Suppressor macrophage treated with lipopolysaccharide for 4 hours (primary cell): ENCODE results near the gene SLC1A7.

Source experiments
- DNase-seq: peaks from one replicate; pipeline ENCODE4 v3.0.0-alpha.2; 2020

The SLC1A7 gene

GRCh38 chr1:53115403-53116306 is 26.8 kb downstream of the SLC1A7 start:
- no peak for DNase-seq

GRCh38 chr1:53114581-53115400 is 27.6 kb downstream of the SLC1A7 start:
- DNase-seq, result no peak

DNA sequence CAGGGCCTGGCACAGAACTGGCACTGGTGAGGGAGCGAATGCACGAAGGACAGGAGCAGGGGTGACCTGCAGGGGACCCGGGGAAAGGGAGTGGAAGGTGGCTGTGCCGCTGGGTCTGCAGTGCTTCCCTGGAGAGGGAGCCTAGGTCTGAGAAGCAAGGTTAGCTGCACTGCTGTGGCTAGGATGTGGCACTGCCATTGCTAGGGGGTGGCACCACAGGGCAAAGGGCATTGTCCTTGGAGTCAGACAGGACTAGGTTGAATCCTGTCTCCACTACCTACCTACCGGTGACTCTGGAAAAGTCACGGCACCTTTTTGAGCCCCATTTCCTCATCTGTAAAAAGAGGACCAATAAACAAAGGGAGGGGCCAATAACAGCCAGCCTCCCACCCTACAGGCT is 28.3 kb downstream of the SLC1A7 start:
- no peak for DNase-seq

GRCh38 chr1:53112861-53113260 is 29.6 kb downstream of the SLC1A7 start:
- no peak for DNase-seq

GRCh38 chr1:53112271-53112774 is 30.1 kb downstream of the SLC1A7 start:
- no peak for DNase-seq

- DNase-seq, result no peak
Measured at GRCh38 chr1:53111693-53112092, 30.7 kb downstream of the SLC1A7 start.

- peak; percentile 45 for DNase-seq
Measured at GRCh38 chr1:53111073-53111556, 31.3 kb downstream of the SLC1A7 start.

DNA sequence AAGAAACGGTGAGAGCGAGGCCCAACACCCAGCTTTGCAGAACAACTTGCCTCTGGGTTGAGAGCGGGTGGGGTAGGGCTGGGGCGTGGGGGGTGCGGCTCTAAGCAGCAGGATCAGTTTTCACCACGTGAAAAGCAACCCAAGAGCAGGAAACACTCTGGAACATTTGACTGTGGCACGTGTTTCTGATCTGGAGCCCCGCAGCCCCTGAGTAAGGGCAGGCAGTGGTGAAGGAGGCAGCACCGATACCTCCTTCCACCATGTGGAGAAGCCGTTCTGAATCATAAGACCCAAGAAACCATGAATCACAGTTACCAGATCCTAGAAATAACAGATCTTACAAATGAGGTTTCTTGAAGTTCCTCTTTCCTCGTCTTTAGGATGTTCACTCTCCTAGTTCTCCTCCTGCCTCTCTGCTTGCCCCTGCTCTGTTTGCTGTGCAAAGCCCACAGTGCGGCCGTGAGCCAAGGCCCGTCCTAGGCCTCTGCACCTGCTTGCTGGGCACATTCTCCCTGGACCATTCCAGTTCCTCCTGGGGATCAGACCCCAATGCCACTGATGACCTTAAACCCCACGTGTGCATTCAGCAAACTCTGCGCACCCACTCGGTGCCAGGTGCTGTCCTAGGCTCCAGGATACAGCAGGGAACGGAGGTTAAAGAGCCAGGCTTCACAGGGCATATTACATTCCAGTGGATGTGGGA is 31.9 kb downstream of the SLC1A7 start:
- peak; percentile 86 for DNase-seq

- peak; percentile 9 for DNase-seq
Measured at GRCh38 chr1:53108646-53109580, 33.5 kb downstream of the SLC1A7 start.

DNA sequence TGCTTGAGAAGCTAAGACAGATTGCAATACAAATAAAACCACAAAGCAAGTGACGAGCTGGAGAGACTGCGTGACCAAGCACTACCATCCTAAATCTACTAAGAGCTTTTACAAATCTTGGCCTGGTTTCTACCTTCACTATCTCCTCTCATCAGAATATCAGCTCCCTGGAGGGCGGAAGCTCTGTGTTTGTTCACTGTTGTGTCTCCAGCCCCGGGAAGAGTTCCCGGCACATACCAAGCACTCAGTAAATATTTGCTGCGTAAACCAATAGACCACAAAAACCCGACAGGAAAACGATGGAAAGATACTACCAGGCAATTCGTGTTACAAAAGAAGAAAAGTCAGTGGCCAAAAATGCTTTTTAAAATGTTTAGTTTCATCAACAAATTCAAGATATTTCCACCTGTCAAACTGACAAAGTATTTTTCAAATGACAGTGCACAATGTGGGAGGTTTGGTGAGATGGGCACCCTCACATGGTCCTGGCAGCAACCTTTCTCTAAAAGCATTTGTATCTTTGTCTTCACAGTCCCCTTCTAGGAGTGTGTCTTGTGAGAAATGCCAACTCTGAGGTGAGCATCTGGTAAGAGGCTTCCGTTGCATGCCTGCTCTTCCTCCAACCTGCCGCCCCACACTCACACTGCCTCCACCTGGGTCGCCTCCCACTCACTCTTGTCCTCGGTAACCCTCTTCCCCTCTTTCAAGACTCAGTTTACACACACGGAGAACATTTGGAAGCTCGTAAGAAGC is 34.7 kb downstream of the SLC1A7 start:
- no peak for DNase-seq

DNA sequence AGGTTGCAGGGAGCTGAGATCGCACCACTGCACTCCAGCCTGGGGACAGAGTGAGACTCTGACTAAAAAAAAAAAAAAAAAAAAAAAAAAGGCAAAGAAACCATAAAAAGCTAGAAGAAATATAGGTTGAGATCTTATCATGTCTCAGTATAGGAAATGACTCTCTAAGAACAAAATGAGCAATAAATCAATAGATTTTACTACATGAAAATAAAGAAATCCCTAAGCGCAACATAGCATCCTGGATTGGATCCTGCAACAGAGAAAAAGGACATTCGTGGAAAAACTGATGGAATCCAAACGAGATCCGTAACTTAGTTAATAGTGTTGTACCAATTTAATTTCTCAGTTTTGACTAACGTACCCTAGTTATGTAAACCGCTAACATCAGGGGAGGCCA is 35.3 kb downstream of the SLC1A7 start:
- no peak for DNase-seq

DNA sequence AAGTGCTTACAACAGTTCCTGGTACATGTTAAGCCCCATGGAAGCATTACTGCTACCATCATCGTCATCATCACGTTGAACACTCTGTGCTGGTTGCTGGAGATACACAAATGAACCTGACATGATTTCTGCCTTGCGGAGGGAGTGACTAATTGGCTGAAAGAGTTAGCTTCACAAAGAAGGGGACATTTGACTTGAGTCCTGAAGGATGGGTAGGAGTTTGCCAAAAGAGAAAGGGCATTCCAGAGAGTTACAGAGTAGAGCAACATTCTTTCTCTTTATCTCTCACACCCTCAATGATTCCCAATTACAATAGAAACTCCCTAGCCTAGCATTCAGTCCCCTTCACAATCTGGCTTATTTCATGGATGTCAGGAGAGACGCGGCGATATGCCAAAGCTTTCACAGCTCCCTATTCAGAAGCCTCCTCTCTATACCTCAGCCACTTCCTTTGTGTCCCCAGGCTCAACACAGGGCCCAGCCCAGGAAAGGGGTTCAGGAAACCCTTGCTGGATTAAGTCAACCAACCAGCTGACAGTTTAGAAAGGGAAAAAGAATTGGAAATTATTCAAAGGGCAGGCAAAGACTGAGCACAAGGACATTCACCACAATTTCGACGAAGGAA is 38.0 kb downstream of the SLC1A7 start:
- DNase-seq, result no peak

DNA sequence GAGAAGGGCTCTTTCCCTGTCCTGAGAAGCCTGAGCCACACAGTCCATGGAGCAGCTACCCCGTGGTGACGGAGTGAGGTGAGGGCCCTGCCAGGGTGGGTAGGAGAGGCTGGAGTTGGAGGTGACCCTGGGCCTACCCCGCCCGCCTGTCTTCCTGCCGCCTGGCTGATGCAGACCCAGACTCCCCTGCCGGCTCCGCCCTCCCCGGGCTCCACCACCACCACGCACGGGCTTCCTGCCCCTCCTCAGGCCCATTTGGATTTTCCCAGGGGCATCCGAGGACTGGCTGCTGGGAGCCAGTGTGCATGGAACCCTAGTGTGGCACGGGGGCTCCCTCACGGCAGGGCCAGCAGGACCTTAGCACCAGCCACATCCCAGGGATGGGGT is 47.9 kb downstream of the SLC1A7 start:
- DNase-seq, result no peak

- DNase-seq, result no peak
Measured at GRCh38 chr1:53093778-53094532, 48.5 kb downstream of the SLC1A7 start.

GRCh38 chr1:53093451-53093754 is 49.0 kb downstream of the SLC1A7 start:
- no peak for DNase-seq

- DNase-seq, result no peak
Measured at GRCh38 chr1:53092659-53093450, 49.6 kb downstream of the SLC1A7 start.

- DNase-seq, result no peak
Measured at GRCh38 chr1:53091841-53092645, 50.4 kb downstream of the SLC1A7 start.
